ENCODE data around the gene SIRT7.

The SIRT7 gene

DNA sequence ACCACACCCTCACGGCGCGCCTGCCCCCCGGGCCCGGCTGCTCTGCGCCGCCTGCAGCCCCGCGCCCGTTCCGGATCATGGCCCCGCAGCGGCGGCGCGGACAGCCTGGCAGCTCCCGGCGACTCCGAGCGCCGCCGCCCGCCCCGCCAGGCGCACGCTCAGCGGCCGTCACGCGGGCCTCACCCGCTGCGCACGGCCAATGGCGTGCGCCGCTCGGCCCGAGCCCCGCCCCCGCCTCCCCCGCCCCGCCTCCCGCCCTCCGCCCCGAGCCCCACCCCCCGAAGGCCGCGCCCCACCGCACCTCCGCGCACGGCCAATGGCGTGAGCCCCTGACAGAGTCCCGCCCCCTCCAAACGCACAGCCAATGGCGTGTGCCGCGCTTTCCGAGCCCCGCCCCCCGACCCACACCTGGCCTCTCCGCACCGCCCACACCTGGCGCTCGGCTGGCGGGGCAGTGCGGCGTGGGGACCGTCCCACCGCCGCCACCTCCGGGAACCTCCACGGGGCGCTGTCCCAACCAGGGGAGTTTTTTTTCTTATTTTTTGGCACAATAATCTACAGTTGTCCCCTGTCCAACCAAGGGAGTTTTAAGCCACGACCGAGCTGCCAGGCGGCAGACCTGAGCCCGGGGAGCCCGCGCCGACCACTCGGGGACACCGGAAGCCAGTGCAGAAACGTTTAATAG, 6.6 kb downstream of the SIRT7 start, which contains the start of gene PCYT2:
TSS of gene PCYT2 (minus strand) at position 123 of the 685 bp plus-strand sequence. CDS start at position 79, 44 bp downstream.
- TF ChIP-seq, protein P1, sequence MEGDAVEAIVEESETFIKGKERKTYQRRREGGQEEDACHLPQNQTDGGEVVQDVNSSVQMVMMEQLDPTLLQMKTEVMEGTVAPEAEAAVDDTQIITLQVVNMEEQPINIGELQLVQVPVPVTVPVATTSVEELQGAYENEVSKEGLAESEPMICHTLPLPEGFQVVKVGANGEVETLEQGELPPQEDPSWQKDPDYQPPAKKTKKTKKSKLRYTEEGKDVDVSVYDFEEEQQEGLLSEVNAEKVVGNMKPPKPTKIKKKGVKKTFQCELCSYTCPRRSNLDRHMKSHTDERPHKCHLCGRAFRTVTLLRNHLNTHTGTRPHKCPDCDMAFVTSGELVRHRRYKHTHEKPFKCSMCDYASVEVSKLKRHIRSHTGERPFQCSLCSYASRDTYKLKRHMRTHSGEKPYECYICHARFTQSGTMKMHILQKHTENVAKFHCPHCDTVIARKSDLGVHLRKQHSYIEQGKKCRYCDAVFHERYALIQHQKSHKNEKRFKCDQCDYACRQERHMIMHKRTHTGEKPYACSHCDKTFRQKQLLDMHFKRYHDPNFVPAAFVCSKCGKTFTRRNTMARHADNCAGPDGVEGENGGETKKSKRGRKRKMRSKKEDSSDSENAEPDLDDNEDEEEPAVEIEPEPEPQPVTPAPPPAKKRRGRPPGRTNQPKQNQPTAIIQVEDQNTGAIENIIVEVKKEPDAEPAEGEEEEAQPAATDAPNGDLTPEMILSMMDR (conservative IDR thresholded peaks at IDR 0.05; ENCODE audit: low read depth, low read length): peak; percentile 32; the same call in 1 of the 2 replicates
- Histone ChIP-seq H2AFZ (ENCODE audit: low read depth) (peak within 1 kb of the TSS; percentile 30; the same call in 1 of the 2 replicates), H3K79me2 (ENCODE audit: insufficient read depth, low read depth) (peaks cover 15% of the 10 kb centered on the region), H3K36me3 (ENCODE audit: insufficient read depth) (peaks cover 24% of the 10 kb centered on the region; the same call in 1 of the 2 replicates), H3K27me3 (ENCODE audit: insufficient read depth, low read depth) (no peaks in the 10 kb centered on the region), H4K20me1 (ENCODE audit: insufficient read depth) (no peaks in the 10 kb centered on the region), H3K4me1 (ENCODE audit: low read depth, poor library complexity, severe bottlenecking) (peaks cover 21% of the 10 kb centered on the region), H3K27ac (no peak within 1 kb of the TSS), H3K9ac (peak within 1 kb of the TSS; percentile 38; the same call in 1 of the 2 replicates), H3K4me2 (peak within 1 kb of the TSS; percentile 96), H3K4me3 (IDR thresholded peaks at IDR 0.05; ENCODE audit: insufficient read depth, low read depth, low read length) (no peak within 1 kb of the TSS)

DNA sequence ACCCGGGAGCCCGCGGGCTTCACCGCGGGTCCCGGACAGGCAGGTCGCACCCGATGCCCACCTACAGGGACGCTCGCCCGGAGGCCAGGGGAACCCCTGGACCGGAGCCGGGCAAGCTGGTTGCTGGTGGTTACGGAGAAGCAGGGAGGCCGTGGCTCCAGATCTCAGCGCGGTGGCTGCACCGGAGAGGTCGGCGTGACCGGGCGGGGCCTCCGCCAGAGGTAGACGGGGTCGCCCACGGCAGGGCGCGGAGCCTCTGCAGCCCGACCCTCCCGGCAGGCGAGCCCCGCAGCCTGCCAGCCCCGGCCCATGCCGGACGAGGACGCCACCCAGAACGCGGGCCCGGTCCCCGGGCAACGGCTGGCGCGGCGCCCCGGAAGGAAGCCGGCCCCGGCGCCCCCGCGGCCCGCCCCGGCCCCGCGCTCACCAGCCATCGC, 7.1 kb downstream of the SIRT7 start:
- H3K27ac ChIP-seq: no peak overlapping the region

DNA sequence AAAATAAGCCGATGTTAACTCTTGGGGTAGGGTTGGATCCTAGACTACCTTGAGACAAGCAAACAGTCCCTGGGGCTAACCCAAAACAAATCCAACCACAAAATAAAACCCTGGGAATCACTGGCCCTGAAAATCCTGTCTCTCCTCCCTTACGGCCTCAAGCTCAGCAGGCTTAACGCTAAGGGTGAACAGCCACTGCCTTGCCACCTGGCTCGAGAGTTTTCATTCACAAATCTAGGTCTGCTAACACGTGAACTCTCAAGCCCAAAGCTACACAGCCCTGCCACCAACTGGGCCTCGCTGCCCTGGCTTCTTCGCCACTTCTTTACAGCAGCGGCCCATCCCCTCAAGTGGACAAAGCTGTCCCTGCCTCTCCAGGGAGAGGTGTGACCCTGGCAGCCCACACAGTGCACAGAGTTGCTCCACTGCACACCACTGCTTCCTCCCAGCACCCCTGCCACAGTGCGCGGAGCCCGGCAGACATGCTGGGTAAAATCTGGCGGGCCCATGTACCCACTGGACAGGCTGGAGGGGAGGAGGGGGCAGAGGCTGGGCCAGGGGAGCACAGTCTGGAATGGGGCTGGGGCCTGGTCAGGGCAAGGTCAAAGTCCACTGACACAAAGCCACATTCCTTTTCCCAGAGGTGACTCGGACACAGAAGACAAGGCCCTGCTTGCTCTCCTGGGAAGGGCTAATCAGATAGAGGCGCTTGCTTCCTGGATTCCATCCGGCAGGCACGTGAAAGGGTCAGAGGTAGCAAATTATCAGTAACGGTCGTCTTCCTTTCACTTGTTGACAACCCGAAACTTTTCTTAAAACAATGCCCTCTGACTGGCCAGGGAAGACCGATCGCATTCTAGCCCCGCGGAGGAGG, 7.8 kb downstream of the SIRT7 start:
- Histone ChIP-seq H3K27ac (no peak overlapping the region), H3K4me2 (peak overlapping the region; percentile 96), H3K36me3 (ENCODE audit: insufficient read depth) (peaks cover 14% of the 10 kb centered on the region; the same call in 1 of the 2 replicates), H4K20me1 (ENCODE audit: insufficient read depth) (no peaks in the 10 kb centered on the region), H3K4me1 (ENCODE audit: low read depth, poor library complexity, severe bottlenecking) (peaks cover 17% of the 10 kb centered on the region), H3K4me3 (IDR thresholded peaks at IDR 0.05; ENCODE audit: insufficient read depth, low read depth, low read length) (no peak overlapping the region), H2AFZ (ENCODE audit: low read depth) (peak overlapping the region; percentile 30; the same call in 1 of the 2 replicates), H3K79me2 (ENCODE audit: insufficient read depth, low read depth) (peaks cover 8% of the 10 kb centered on the region), H3K9ac (peak overlapping the region; percentile 38; the same call in 1 of the 2 replicates), H3K27me3 (ENCODE audit: insufficient read depth, low read depth) (no peaks in the 10 kb centered on the region)
- TF ChIP-seq, protein P1 (conservative IDR thresholded peaks at IDR 0.05; ENCODE audit: low read depth, low read length): no peak

More for the DNA sequence above, 7.1 kb downstream of the SIRT7 start:
- Histone ChIP-seq H3K36me3 (ENCODE audit: insufficient read depth) (peaks cover 20% of the 10 kb centered on the region; the same call in 1 of the 2 replicates), H4K20me1 (ENCODE audit: insufficient read depth) (no peaks in the 10 kb centered on the region), H3K27me3 (ENCODE audit: insufficient read depth, low read depth) (no peaks in the 10 kb centered on the region), H3K4me1 (ENCODE audit: low read depth, poor library complexity, severe bottlenecking) (peaks cover 17% of the 10 kb centered on the region), H3K4me2 (peak overlapping the region; percentile 96), H3K79me2 (ENCODE audit: insufficient read depth, low read depth) (peaks cover 9% of the 10 kb centered on the region), H2AFZ (ENCODE audit: low read depth) (peak overlapping the region; percentile 30; the same call in 1 of the 2 replicates), H3K4me3 (IDR thresholded peaks at IDR 0.05; ENCODE audit: insufficient read depth, low read depth, low read length) (no peak overlapping the region), H3K9ac (peak overlapping the region; percentile 38; the same call in 1 of the 2 replicates)
- TF ChIP-seq, protein P1 (conservative IDR thresholded peaks at IDR 0.05; ENCODE audit: low read depth, low read length): no peak

DNA sequence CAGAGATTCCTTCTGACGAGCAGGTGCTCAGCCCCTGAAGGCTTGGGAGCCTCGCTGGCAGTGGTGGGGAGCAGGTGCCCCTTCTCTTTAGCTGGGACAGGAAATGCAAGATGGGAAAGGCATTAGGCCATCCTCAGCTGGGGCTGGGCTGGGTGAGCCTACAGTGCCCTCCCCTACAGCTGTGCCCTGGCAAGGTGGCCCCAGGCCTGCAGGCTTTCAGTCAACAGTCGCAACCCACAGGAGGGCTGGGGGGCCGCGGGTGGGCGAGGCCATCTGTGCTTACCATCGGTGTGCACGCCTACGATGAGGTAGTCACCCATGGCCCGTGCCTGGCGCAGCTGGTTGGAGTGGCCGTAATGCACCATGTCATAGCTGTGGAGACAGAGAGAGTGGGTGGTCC, 8.7 kb downstream of the SIRT7 start:
- no peak overlapping the region for H2AFZ ChIP-seq (ENCODE audit: low read depth)
- no peak overlapping the region for H3K4me3 ChIP-seq (IDR thresholded peaks at IDR 0.05; ENCODE audit: insufficient read depth, low read depth, low read length)
- H3K79me2 ChIP-seq (ENCODE audit: insufficient read depth, low read depth): peaks cover under 1% of the 10 kb centered on the region; the same call in 1 of the 2 replicates
- H3K9ac ChIP-seq: no peak overlapping the region
- H4K20me1 ChIP-seq (ENCODE audit: insufficient read depth): no peaks in the 10 kb centered on the region
- peaks cover 17% of the 10 kb centered on the region for H3K4me1 ChIP-seq (ENCODE audit: low read depth, poor library complexity, severe bottlenecking)
- no peak overlapping the region for H3K27ac ChIP-seq
- H3K4me2 ChIP-seq: no peak overlapping the region
- H3K27me3 ChIP-seq (ENCODE audit: insufficient read depth, low read depth): no peaks in the 10 kb centered on the region
- TF ChIP-seq, protein P1 (conservative IDR thresholded peaks at IDR 0.05; ENCODE audit: low read depth, low read length): no peak
- peaks cover 10% of the 10 kb centered on the region; the same call in 1 of the 2 replicates for H3K36me3 ChIP-seq (ENCODE audit: insufficient read depth)

All from KMS-11 (cell line).